CD4-positive, alpha-beta T cell treated with Interleukin-6 at 100 ng/mL for 8 hours (primary cell): Measurements from ENCODE around the gene CHRNG.
"Not testable (repeated sequence)": the region's sequence is repeated elsewhere in the genome, so short reads cannot be mapped to it uniquely, and the experiment has no call there.

ENCODE experiments used
- DNase-seq: peaks from one replicate; pipeline ENCODE4 v3.0.0-alpha.2; 2020; ENCODE audit warnings: mixed read lengths, low spot score

CHRNG gene

DNA sequence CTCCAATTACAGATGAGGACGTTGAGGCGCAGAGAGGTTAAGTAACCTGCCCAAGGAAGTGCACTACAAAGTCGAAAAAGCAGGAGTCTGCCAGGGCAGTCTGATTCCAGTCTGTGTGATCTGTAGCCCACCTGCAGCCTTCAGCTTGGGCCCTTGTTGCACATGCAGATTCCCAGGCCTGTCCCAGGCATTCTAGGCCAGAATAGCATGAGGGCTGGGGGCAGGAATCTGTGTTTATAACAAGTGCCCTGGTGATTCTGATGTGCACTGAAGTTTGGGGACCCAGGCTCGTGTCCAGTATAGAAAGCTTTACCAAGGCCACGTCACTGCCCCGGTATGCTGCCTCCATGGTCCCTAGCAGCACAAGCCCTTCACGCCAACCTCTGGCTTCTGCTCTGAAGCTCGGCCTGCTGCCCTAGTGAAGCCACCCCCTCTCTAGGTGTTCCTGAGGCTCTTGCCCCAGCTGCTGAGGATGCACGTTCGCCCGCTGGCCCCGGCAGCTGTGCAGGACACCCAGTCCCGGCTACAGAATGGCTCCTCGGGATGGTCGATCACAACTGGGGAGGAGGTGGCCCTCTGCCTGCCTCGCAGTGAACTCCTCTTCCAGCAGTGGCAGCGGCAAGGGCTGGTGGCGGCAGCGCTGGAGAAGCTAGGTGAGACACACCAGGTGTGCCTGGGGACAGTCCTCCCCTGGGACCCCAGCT lies 4.6 kb downstream of the CHRNG start:
- DNase-seq = no peak

DNA sequence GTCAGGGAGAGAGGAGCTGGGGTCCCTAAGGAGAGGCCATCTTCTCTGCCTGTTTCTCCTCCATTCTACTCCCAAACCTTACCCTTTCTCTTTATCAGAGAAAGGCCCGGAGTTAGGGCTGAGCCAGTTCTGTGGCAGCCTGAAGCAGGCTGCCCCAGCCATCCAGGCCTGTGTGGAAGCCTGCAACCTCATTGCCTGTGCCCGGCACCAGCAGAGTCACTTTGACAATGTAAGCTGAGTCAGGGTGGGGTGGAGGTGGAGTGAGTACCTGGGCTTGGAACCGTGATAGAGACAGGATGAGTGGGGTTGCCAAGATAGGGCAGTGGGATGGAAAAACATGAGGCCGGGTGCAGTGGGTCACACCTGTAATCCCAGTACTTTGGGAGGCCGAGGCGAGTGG lies 5.2 kb downstream of the CHRNG start:
- DNase-seq = no peak

DNA sequence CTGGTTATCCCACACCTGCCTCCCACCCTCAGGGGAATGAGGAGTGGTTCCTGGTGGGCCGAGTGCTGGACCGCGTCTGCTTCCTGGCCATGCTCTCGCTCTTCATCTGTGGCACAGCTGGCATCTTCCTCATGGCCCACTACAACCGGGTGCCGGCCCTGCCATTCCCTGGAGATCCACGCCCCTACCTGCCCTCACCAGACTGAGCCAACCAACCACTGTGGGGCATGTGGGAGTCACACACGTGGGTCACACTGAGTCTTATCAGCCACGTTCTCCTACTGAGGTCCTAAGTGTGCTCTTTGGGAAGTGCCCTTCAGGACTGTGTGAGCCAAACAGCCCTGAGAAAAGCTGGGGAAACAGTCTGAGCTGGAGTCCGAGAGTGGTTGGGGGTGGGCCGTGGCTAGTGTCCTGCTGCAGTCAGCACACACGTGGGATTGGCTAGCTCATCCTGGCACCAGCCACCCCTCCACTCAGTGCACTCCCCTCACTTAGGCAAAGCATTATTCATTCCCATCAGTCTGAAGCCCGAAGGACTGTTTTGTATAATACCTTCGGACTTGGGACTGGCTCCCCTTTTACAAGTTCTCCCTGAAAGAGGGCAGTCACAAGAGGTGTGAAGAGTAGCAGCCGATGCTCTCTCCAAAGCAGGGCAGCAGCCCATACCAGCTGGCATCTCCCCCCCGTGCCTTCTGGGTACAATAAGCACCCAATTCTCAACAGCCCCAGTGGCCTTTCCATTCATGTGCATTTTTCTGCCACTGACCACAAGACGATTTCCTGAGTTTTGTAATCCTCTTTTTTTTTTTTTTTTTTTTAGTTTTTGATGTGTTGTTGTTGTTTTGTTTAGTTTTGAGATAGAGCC lies 6.3 kb downstream of the CHRNG start:
- no peak for DNase-seq

DNA sequence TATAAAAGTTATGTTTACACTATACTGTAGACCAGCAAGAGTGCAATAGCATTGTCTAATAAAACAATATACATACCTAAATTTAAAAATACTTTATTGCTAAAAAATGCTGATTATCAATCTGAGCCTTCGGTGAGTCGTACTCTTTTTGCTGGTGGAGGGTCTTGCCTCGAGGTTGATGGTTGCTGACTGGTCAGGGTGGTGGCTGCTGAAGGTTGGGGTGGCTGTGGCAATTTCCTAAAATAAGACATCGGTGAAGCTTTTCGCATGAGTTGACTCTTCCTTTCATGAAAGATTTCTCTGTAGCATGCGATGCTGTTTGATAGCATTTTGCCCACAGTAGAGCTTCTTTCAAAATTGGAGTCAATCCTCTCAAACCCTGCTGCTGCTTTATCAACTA lies 8.5 kb downstream of the CHRNG start:
- no peak for DNase-seq

DNA sequence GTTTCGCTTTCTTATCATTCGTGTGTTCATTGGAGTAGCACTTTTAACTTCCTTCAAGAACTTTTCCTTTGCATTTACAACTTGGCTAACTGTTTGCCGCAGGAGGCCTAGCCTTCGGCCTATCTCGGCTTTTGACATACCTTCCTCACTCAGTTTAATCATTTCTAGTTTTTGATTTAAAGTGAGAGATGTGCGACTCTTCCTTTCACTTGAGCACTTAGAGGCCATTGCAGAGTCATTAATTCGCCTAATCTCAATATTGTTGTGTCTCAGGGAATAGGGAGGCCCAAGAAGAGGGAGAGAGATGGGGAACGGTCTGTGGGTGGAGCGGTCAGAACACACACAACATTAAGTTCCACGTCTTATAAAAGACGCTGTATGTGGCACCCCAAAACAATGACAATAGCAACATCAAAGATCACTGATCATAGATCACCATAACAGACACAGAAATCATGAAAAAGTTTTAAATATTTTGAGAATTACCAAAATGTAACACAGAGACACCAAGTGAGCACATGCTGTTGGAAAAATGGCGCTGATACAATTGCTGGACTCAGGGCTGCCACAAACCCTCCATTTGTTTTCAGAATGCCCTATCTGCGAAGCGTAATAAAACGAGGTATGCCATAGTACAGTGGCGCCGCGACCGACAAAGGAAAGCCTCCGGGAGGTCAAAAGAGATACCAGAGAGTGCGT lies 10.3 kb downstream of the CHRNG start:
- DNase-seq = no peak

DNA sequence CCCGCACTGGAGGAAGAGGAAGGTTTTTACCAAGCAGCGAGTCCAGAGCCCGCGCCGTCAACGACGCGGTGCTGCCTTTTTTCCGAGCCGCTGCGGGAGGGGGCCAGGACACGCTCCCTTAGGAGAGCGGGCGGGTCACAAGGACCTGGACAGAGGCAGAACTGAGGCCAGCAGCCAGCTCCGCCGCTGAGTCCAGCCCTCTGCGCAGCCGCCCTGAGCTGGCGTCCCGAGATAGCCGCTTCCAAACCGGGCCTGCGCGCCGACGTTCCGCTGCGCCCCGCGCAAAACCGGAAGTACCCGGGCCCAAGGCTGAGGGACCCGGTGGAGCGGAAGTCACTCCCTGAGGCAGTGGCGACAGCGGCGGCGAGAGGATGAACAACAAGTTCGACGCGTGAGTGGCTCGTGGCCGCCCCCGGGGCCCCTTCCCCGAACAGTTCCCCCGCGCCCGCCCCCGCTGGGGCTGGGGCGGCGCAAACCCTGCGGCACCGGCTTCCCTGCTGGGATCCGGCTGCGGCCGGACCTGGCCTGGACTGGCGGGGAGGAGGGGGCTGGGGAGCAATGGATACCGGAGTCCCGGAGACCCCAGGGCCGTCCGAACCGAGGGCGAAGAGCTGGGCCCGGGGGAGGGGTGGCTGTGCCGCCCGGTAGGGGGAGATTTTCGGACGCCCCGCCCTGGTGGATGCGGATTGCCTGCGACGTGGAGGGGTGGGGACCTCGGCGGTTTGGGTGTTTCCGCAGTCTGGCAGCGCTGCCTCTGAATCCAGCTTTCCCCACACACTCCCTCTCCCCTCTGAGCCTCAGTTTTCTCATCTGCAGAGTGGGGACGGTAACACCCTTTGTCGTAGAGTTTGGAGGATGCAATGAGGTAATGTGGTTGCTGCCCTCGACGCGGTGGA lies 11.1 kb downstream of the CHRNG start, which contains the start of the genes EIF4E2 and TIGD1:
Gene EIF4E2 (plus strand): TSS at position 336 of the 896 bp plus-strand sequence. CDS start 36 bp downstream, at position 372.
Gene TIGD1 (minus strand): TSS at position 204 of the 896 bp plus-strand sequence. CDS start 675 bp downstream, outside the sequence.
- DNase-seq = peak; percentile 88

DNA sequence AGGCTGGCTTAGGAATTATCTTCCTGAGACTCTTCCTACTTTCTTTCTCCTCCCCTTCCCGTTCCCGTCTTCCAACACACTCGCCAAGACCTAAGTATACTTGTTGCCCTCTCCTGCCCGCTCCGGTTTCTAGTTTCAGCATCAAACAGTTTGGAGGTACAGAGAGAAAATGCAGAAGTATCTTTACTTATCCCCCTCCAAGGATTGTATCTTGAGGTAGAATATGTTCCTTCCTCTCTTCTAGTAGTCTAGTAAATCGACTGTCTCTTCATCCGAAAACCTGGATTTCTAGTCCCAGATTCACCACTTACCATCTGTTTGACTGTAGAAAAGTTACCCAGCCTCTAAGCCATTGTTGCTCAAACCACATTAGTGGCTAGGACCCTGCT lies 11.8 kb downstream of the CHRNG start:
- no peak for DNase-seq

DNA sequence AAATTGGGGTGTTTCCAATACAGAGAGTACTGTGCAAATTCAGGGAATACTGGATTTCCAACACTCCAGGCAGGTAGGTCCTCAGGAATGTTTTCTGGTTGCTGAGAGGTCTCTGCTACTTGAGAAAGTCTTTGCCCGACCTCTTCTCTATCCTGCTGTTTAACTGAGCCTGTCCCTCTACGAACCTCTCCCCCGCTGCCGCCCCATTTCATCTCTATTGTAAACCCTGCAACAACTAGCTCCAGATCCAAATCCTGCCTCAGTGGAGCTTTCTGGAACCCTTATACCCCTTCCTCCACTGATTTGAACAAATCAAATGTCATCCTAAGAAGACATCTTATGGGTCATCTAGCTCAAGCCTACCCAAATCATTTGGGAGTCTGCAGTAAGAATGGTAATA lies 12.3 kb downstream of the CHRNG start:
- DNase-seq = no peak

DNA sequence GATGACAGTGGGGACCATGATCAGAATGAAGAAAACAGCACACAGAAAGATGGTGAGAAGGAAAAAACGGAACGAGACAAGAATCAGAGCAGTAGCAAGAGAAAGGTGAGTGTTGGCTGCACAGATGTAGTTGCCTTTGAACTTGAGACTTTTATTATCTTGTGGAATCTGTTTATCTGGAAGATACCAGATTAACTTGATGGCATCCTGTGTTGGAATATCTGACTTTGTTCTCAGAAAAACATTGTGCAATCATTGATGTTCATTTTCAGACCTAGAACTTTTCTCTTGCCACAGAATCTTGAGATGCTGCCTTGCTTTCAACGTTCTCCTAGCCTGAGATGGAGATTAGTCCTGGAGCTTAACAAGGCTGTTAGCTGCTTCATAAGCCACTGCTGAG lies 16.9 kb downstream of the CHRNG start:
- no peak for DNase-seq

DNA sequence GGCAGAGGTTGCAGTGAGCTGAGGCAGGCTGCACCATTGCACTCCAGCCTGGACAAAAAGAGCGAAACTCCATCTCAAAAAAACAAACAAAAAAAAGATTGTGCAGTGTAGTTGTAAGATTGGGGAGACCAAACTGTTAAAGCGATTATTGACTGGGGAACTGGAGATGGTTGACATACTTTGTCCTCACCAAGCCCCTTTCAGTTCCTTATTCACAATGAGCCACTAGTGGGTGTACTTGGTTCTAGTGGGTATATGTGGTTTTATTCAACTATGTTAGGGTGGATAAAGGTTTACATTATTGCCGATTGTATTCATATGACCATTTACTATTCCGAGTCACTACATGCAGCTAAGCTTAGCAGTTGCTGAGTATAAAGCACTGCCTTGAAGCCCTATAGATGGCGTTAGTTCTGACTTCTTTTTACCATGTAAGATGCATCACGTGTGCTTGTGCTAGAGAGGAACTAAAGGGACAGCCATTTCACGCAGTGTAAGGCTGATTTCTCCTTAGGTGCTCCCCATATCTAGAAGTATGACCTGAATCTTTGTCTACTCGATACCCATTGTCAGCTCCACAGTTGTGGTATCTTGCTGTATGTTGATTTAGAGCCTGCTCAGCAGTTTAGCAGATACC lies 23.1 kb downstream of the CHRNG start:
- DNase-seq = no peak

DNA sequence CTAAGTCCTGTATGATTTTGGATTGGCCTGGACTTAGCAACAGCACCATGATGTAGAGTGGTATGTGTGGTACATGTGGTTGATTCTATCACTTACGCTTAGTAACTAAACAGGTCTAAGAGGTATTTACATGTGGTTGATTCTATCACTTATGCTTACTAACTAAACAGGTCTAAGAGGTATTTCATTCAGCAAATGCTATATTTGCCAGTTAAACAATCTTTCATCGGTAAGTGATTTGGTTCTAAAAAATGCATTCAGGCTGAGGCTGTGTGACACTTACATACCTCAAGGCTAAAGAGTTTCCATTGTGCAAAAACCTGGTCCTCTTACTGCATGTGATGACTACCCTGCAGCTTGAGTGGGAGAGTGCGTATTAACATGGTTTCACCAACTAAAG lies 24.1 kb downstream of the CHRNG start:
- DNase-seq = no peak

DNA sequence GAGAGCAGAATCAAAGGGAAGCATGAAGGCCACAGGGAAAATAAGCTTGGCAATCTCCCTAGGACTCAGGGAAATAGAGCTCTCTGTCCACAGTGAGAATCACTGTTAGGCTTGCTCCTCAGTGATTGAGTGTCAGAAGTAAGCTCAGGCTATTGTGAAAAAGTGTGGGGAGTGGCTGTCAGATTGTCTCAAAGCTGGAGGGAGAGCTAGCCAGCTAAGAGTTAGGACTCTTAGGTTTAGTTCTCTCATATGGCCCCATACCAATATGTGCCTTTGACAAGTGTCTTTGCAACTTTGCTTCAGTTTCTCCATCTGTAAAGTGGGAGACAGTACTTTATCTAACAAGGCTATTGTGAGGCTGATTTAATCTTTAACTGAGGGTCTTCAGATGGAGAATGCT lies 28.2 kb downstream of the CHRNG start:
- no peak for DNase-seq

DNA sequence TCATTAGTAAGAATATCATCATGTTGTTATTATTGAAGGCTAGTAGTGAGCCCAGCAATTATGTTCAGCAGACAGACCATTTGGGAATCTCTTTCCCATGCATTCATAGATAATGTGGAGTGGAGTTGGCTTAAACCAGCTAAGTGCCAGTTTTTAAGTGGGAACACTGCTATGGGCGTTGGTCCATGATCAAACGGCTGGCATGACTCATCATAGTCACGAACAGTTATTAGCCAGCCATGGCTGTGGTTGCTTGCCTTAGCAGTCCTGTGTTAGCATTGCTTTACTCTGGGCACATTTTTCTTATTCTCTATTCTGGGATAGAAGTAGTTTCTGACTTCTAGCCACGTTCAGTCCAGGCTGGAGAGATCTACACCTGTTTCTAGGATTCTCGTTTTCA lies 28.7 kb downstream of the CHRNG start:
- no peak for DNase-seq

DNA sequence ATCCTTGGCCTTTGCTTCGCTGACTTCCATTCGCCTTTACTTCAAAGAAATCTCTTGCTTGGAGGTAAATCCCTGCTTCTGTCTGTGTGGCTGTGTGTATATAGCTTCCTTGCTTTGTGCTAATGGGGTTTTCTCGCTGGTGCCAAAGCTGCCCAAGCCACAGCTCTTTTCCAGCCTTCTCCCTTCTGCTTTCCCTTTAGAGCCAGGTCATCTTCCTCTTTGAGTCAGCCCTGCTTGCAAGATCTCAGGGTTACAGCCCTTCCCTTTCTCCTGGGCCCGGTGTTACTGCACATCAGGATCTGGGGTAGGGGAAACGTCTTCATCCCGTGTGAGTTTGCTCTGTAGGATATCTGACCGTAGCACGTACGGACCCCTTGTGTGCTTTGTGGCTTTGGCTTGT lies 30.0 kb downstream of the CHRNG start:
- DNase-seq = no peak

DNA sequence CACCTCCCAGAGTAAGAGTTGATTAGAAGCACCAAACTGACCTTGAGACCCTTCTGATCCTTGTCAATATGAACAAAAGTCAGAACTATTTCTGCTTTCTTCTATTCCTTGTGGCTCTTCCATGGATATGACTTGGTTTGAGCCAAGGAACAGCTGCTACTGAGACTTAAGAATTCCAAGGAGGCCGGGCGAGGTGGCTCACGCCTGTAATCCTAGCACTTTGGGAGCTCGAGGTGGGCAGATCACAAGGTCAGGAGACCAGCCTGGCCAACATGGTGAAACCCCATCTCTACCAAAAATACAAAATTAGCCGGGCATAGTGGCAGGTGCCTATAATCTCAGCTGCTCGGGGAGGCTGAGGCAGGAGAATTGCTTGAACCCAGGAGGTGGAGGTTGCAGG lies 31.0 kb downstream of the CHRNG start:
- not testable (repeated sequence) for DNase-seq

DNA sequence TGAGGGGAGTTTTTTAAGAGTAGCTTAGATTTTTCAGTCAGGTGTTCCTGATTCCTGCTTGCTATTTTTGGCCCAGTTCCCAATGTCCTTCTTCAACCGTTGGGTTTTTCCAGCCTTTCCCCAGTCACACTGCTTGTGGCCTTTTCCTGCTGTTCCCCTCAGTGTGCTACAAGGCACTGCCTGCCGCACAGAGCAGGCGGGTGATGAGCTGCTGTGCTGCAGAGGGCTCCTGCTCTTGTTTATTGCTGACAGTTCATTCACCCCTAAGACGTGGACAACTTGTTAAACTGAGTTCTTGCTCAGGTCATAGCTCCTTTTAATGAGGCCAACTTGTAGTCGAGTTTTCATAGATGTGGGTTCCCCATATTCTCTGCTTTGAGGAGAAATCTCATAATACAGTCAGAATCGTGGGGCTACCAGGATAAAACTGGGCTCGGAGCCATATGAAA lies 31.6 kb downstream of the CHRNG start:
- DNase-seq = no peak

DNA sequence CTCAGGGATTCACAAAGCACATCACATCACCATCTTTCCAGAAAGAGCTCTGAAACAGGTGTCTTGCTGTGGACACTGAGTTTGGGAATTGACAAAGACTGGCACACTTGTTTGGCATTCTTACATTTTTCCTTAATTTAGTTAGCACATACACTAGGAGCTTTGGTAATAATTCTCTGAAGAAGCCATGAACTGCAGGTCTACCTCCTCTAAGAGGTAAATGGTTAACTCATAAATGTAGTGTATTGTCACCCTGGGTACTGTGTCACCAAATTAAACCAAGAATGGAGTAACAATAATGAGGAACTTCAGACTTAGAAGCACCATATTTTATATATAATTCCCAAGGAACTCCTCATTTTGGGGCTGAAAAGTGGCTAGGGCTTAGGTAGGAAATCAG lies 33.5 kb downstream of the CHRNG start:
- DNase-seq = no peak

DNA sequence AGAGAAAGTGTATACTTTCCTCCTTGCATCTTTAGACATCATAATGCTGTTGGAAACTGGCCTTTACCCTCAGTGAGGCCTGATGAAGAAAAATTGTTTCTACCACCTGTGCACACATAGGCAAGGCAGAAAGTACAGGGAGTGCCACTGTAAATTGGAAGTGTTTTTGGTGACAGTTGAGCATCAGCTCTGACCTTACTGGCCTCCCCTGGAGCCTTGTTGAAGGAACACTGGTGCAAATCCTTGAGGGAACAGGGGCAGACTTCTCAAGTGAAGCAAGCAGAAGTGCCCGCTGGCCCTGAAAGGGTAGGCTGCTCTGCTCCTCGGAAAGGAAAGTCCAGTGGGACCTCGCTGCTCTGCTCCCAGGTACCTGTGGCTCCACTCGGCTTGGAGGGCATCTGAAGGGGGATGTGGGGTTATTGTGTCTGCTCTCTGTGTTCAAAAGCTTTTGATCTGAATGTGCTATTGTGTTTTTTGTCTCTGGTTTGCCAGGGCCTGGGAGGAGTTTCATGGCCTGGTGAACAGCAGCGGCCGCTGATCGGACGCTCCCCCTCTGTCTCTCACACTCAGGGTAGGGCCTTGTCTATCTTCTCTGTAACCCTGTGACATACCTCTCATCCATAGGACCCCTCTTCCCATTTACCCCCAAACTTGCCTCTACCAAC lies 34.4 kb downstream of the CHRNG start:
- no peak for DNase-seq

DNA sequence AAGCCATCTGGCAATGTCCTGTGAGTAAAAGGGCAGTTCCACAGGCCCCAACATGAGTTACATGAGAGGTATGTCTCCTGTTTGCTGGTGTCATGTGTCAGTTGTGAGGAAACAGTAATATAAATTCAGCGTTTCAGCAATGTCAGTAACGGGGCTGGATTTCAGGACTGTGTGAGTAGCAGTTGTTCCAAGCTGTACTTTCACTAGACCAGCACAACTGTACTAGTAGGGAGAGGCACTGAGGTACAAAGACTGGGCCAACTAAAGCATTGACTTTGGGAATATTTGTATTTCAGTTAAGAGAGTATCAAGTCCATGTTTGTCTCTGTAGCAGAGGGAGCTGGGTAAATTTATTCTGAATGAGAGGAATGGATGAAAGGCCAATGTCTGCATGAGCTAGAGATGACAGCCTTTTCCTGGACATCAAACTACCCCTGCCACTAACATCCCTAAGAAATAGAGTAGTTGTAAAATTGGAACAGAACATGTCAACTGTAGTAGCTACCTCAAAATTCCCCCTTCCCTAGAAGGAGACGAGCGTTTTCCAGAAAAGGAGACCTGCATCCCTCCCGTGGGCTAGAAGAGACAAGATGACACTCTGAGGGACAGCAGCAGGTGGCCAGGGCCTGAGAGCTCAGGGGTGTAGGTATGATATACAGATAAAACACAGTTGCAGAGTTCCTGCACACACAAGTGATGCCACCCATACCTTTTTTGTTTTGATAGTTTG lies 35.3 kb downstream of the CHRNG start:
- DNase-seq = no peak

DNA sequence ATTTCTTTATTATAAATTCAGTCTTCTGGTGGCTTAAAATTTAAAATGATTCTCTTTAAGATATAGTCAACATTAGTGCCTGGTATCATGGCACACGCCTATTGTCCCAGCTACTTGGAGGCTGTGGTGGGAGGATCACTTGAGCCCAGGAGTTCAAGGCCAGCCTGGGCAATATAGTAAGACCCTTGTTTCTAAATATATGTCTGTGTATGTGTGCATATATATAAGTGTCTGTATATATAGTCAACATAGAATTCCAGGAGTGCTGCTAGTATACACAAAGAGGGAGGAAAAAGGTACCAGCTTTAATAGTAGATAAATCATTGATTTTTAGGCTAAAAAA lies 35.9 kb downstream of the CHRNG start:
- no peak for DNase-seq
